ENCODE data around the gene LRRC15.

LRRC15 gene

DNA sequence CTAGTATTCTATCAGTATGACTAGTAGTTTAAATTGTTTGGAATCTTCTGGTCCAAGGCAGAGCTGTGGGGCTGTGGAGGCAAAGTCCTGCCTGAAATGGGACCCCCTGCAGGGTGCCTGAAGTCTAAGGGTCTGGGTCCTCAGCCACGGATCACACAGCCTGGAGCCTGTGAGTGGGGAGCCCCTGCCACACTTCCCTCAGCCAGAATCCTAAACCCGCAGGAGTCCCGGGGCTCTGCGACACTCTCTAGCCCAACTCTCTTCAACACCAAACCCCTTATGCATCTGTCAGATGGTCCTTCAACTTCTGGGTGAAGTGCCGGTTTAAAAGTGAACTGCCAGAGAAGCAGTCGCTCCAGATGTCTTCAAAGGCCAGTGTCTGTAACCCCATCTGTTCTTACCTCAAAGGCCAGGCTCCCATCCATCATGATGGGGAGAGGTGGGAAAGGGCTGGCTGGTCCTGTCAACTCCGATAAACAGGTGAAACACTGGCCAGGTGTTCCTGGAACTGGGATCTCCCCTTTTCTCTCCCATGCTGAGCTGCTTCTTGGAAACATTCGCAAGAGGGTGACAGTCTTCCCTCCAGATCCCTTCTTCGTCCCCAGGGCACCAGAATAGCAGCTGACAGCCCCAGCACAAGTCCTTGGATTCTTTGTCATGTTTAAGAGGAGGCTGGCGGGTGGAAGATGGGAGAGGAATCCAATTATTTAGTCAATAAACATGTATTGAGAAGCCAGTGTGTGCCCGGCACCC lies 64.0 kb downstream of the LRRC15 start:
- DNase-seq, result no peak
- H3K36me3 ChIP-seq, result no peaks in the 10 kb centered on the region
- H3K9me3 ChIP-seq, result no peaks in the 10 kb centered on the region
- H3K4me3 ChIP-seq (ENCODE audit: low read depth, low read length), result no peak overlapping the region
- TF ChIP-seq, protein P1, sequence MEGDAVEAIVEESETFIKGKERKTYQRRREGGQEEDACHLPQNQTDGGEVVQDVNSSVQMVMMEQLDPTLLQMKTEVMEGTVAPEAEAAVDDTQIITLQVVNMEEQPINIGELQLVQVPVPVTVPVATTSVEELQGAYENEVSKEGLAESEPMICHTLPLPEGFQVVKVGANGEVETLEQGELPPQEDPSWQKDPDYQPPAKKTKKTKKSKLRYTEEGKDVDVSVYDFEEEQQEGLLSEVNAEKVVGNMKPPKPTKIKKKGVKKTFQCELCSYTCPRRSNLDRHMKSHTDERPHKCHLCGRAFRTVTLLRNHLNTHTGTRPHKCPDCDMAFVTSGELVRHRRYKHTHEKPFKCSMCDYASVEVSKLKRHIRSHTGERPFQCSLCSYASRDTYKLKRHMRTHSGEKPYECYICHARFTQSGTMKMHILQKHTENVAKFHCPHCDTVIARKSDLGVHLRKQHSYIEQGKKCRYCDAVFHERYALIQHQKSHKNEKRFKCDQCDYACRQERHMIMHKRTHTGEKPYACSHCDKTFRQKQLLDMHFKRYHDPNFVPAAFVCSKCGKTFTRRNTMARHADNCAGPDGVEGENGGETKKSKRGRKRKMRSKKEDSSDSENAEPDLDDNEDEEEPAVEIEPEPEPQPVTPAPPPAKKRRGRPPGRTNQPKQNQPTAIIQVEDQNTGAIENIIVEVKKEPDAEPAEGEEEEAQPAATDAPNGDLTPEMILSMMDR (IDR thresholded peaks at IDR 0.05; ENCODE audit: low read depth, low read length), result no peak
- H3K4me1 ChIP-seq, result peaks cover 25% of the 10 kb centered on the region
- H3K27me3 ChIP-seq, result no peaks in the 10 kb centered on the region
